ENCODE measurements around the gene RAB17.

DNA sequence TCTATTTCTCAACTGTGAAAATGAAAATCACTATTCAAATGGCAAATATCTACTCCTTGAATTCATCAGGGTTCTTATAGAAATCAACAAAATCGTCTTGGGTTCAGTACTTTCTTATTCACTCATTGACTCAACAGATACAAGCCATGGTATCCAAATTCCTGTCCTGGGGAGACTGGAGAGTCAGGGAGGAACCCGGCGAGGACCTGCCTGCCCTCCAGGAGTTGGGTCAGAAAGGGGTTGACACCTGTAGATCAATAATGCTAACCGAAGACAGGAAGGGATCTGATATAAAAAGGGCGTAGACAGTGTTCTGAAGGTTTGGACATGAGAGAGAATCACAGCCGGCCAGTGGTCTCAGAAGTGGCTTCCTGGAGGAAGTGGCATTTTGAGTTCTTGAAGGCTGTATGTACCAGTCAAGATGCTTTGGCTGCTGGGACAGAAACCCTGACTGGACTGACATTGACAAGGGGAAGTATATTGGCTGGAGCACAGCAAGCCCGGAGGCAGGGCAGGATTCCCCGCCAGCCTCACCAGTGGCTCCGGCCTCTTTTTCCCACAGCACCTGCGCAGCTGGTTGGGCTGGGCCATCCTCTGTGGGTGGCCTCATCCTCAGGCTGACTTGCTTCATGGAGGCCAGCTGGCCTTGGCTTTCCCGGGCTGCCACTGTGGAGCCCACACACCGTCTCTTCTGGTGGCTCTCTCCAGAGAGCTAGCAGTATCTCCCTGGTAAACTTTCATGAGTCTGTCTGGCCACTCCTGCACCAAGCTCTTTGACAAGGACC lies 39.9 kb upstream of the RAB17 start:
- TF ChIP-seq POLR2A (IDR thresholded peaks at IDR 0.05) (no peak), POLR2AphosphoS5 (IDR thresholded peaks at IDR 0.05) (no peak)
